Uterus (tissue), 2 donors: Measurements from ENCODE around the gene ASIC4.

Experiments used
- CTCF ChIP-seq, 4 experiments: fragments of 200-600 bp in 2 of 4; fragments of 450-650 bp in 2 of 4; sonication (generic) in 2 of 4; IDR thresholded peaks; one replicate each; pipeline ENCODE4 v1.5.1; 2016 to 2019; ENCODE audit warnings: antibody characterized with exemption in 4 of 4, mild to moderate bottlenecking in 2 of 4, moderate library complexity in 1 of 4
- POLR2A ChIP-seq, 2 donors: fragments of 450-650 bp; IDR thresholded peaks; one replicate each; pipeline ENCODE4 v1.6.1; 2016; ENCODE audit warnings: antibody characterized with exemption in 2 of 2, mild to moderate bottlenecking in 1 of 2, moderate library complexity in 1 of 2

- no peak for TF ChIP-seq CTCF (IDR thresholded peaks at IDR 0.05)
- TF ChIP-seq POLR2A (IDR thresholded peaks at IDR 0.05): no peak
These were observed 25.8 kb downstream of the ASIC4 start for GRCh38 chr2:219539926-219540678.
